IgD-negative memory B cell (primary cell): ENCODE measurements around the gene PARD3. TPM values are rescaled to one million over a fixed set of nuclear protein-coding genes. Genes with fewer than 3 reads are reported as not detected.
A peak's percentile ranks its signal among the peaks of the same experiment; 100 is the strongest.

Source experiments
- H3K27ac Mint-ChIP-seq, 3 donors: one replicate each; pipeline ENCODE4 v1.8.0; 2020 to 2022; ENCODE audit warnings: mild to moderate bottlenecking in 3 of 3, mixed read lengths in 3 of 3, moderate library complexity in 1 of 3
- H3K27me3 Mint-ChIP-seq: one replicate; pipeline ENCODE4 v1.8.0; 2021; ENCODE audit warnings: mixed read lengths
- H3K36me3 Mint-ChIP-seq: one replicate; pipeline ENCODE4 v1.8.0; 2020; ENCODE audit warnings: mild to moderate bottlenecking, mixed read lengths
- H3K4me1 Mint-ChIP-seq, 3 donors: one replicate each; pipeline ENCODE4 v1.8.0; 2020 to 2022; ENCODE audit warnings: mixed read lengths in 3 of 3, mild to moderate bottlenecking in 1 of 3
- H3K4me3 Mint-ChIP-seq, 4 donors: one replicate each; pipeline ENCODE4 v1.8.0; 2020 to 2022; ENCODE audit warnings: mild to moderate bottlenecking in 4 of 4, mixed read lengths in 4 of 4, moderate library complexity in 3 of 4
- H3K9me3 Mint-ChIP-seq, 3 donors: one replicate each; pipeline ENCODE4 v1.8.0; 2020 to 2021; ENCODE audit warnings: mixed read lengths in 3 of 3, mild to moderate bottlenecking in 1 of 3
- polyA plus RNA-seq: library from polyadenylated mRNA; unstranded; fragments of 300-500 nt; fragmentation: Illumina TruSeq; gene quantifications from one replicate; pipeline ENCODE4 v1.2.3, GENCODE V29; 2021

PARD3 gene
- polyA plus RNA-seq, 1 donor from 2014 or later: not detected

DNA sequence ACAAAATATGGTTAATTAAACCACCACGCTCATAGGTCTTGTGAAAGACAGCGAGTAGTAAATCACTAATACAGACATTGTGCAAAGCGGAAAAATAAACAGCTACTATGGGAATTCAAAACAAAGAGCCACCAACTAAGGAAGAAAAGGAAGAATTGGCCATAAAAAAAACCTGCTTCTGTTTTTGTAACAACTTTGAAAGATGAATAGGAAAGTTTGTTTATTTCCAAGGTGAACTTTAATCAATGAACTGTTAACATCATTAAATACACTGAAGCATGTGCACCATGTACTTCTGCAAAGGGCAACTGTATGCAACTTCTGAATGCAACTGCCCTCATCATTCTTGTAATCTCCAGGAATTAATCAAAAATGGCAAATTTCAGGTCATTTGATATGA lies 651.1 kb downstream of the PARD3 start:
- Mint-ChIP-seq H3K4me3 (no peak overlapping the region), H3K9me3 (peaks cover 0 to 6% (median 6%) of the 10 kb centered on the region in 3 donors), H3K36me3 (no peaks in the 10 kb centered on the region), H3K4me1 (peaks cover 0 to 2% (median 0%) of the 10 kb centered on the region in 3 donors), H3K27ac (no peak overlapping the region), H3K27me3 (no peaks in the 10 kb centered on the region)

DNA sequence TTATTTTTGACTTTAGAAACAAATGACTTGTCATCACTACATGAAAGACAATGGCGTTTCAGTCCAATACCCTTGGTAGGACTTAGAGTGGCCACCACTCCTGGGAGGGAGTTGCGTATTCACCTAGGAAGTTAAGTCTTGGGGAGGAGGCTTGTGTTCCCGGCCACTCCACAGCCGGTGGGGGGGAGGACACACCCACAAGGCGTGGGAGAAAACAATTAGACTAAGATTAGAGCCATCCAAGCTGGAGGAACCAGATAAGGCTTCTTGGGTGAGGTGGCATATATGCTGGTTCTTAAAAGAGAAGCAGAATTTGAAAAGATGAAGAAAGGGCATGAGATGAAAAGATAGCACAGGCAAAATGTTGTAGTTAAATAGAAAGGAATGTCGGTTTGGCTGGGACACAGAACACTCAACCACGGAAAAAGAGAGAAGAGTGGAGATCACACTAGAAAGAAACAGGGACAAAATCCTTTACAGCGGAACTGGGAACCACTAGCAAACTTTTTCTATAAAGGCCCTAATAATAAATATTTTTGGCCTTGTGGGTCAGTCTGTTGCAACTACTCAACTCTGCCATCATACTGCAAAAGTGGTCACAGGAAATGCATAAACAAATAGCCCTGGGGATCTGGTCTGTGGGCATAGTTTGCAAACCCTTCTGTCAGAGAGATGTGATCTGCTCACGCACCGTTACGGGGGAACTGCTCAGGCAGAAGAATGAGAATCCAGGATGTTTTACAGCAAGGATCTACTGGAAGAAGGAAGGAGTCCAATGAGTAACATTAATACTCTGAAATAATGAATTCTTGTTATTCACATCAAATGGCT lies 651.8 kb downstream of the PARD3 start:
- peaks cover 0 to 2% (median 0%) of the 10 kb centered on the region in 3 donors for H3K4me1 Mint-ChIP-seq
- H3K9me3 Mint-ChIP-seq: peaks cover 0 to 6% (median 6%) of the 10 kb centered on the region in 3 donors
- H3K36me3 Mint-ChIP-seq: no peaks in the 10 kb centered on the region
- H3K27ac Mint-ChIP-seq: no peak overlapping the region
- no peaks in the 10 kb centered on the region for H3K27me3 Mint-ChIP-seq
- H3K4me3 Mint-ChIP-seq: no peak overlapping the region

DNA sequence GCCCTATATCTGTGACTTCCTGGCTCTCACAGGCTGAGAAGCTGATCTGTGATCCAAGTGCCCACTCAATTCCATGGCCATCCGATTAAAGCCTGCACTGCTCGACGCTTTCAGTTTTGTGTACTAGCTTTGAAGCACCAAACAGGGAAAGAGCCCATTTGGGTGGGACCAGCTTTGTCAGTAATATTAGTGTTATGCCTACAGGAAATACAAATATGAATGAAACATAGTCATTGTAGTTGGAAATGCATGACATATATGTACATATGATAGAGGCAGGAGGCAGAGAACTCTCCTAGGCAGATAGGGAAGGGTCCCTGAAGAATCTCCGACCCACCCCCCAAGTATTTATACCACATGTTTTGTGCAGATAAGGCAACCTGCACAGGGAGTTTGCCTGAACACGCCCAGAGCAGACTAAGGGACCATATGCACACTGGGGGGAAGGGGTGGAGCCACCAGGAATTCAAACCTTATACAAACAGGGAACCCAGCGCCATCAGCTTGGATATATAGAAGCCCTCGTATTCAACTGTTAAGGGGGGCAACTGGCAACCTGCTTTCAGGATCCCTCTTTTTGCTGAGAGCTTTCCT lies 653.2 kb downstream of the PARD3 start:
- peaks cover 0 to 6% (median 6%) of the 10 kb centered on the region in 3 donors for H3K9me3 Mint-ChIP-seq
- no peaks in the 10 kb centered on the region for H3K27me3 Mint-ChIP-seq
- H3K36me3 Mint-ChIP-seq: no peaks in the 10 kb centered on the region
- no peak overlapping the region for H3K27ac Mint-ChIP-seq
- H3K4me1 Mint-ChIP-seq: peaks cover 0 to 2% (median 0%) of the 10 kb centered on the region in 3 donors
- no peak overlapping the region for H3K4me3 Mint-ChIP-seq

GRCh38 chr10:34160595-34160994 lies 654.5 kb downstream of the PARD3 start:
- Mint-ChIP-seq H3K36me3 (no peaks in the 10 kb centered on the region), H3K4me3 (no peak overlapping the region), H3K27ac (peak overlapping the region in 1 of 3 donors; percentile 25), H3K4me1 (peaks cover 0 to 2% (median 0%) of the 10 kb centered on the region in 3 donors), H3K9me3 (peaks cover 0 to 6% (median 5%) of the 10 kb centered on the region in 3 donors), H3K27me3 (no peaks in the 10 kb centered on the region)

- Mint-ChIP-seq H3K27me3 (no peaks in the 10 kb centered on the region), H3K36me3 (no peaks in the 10 kb centered on the region), H3K27ac (no peak overlapping the region), H3K4me3 (no peak overlapping the region), H3K9me3 (peaks cover 0 to 3% (median 0%) of the 10 kb centered on the region in 3 donors), H3K4me1 (no peaks in the 10 kb centered on the region)
Measured at GRCh38 chr10:34157501-34157900, 657.6 kb downstream of the PARD3 start.

- Mint-ChIP-seq H3K27me3 (no peaks in the 10 kb centered on the region), H3K27ac (no peak overlapping the region), H3K4me3 (no peak overlapping the region), H3K36me3 (no peaks in the 10 kb centered on the region), H3K4me1 (no peaks in the 10 kb centered on the region), H3K9me3 (no peaks in the 10 kb centered on the region)
Measured at GRCh38 chr10:34156781-34157425, 658.2 kb downstream of the PARD3 start.

DNA sequence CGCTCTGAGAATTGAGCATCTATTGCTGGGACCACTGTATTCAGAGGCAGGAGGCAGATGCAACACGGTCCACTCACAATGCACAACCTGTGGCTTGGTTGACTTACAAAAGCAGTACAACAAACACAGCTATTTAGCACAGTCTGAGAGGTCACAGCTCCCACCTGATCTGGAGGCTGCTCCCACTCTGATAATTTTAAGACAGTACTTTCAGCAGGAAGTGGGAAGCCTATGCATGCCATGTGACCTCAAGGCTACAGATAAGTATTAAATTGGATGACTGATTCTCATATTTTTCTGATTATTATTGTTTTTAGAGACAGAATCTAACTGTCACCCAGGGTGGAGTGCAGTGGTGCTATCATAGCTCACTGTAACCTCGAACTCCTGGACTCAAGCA lies 659.3 kb downstream of the PARD3 start:
- no peak overlapping the region for H3K27ac Mint-ChIP-seq
- H3K4me1 Mint-ChIP-seq: no peaks in the 10 kb centered on the region
- no peaks in the 10 kb centered on the region for H3K36me3 Mint-ChIP-seq
- peaks cover 0 to under 1% (median under 1%) of the 10 kb centered on the region in 3 donors for H3K9me3 Mint-ChIP-seq
- no peak overlapping the region for H3K4me3 Mint-ChIP-seq
- H3K27me3 Mint-ChIP-seq: no peaks in the 10 kb centered on the region

DNA sequence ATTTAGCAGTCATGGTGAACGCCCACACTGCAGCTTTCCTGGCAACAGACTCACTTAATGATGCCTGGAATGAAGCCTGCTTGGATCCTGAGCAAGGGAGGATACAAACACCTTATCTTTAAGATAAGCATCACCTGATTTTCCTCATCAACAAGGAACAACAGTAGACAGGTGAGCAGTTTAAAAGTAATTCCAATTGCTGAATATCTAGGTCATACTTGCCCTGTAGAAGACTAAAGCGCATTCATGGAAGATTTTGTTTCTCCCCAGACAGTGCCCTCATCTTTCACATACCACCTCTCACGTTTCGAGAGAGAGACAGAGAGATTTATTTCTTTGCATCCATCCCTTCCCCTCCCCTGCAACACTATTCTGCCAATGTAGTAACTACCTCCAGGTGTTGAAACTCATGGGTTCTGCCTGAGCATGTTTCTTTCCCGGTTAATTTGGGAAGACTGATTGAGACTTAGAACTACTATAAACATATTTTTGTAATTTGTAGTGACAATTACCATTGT lies 660.7 kb downstream of the PARD3 start:
- H3K27ac Mint-ChIP-seq: no peak overlapping the region
- H3K27me3 Mint-ChIP-seq: no peaks in the 10 kb centered on the region
- peaks cover 0 to 2% (median 1%) of the 10 kb centered on the region in 3 donors for H3K9me3 Mint-ChIP-seq
- H3K4me1 Mint-ChIP-seq: no peaks in the 10 kb centered on the region
- H3K4me3 Mint-ChIP-seq: no peak overlapping the region
- no peaks in the 10 kb centered on the region for H3K36me3 Mint-ChIP-seq

DNA sequence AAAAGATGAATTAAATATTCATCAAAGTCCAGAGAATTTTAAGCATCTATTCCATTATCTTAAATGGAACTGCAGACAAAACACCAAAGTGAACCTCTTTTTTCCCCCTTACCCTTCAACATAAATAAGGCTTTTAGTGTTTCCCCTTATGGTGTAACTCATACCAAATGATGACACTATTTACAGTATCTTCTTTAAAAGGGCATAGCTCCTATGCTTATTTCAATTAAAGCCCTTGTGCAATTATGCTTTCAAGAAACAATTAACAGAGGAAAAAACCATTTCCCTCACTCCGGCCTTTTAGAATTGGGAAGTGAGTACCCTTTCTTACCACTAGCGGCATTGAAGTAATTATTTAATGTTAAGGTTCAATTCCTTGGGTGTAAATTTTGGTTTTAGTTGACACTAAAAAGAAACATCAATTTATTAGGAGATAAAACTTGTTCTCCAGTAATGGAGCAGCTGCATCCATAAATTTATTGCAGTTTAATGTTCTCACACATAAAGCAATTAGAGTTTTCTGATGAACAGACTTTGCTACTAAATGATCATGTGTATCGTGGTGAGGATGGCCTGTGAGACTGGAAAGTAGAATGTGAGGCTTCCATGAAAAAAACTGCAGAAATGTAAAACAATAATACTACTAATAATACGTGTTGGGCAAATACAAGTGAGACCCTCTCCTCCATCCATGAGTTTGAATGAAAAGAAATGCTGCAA lies 661.3 kb downstream of the PARD3 start:
- Mint-ChIP-seq H3K27ac (no peak overlapping the region), H3K36me3 (no peaks in the 10 kb centered on the region), H3K9me3 (peaks cover 0 to 2% (median 1%) of the 10 kb centered on the region in 3 donors), H3K4me3 (no peak overlapping the region), H3K27me3 (no peaks in the 10 kb centered on the region), H3K4me1 (no peaks in the 10 kb centered on the region)

DNA sequence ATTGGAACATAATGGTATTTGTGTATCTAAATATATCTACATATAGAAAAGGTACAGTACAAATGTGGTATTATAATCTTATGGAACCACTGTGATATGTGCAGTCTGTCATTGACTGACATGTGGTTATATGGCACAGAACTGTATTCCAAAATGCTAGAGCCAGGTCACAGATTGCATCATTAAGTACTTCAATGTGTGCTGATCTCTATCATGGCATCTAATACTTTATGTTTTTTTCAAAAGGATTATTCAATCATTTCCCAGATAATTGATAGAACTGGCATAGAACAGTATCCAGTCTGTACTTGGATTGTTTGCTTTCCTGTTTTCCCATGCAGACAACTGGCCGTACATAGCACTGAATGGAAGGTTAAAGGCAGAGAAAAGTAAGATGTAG lies 662.7 kb downstream of the PARD3 start:
- Mint-ChIP-seq H3K27me3 (no peaks in the 10 kb centered on the region), H3K4me3 (no peak overlapping the region), H3K27ac (no peak overlapping the region), H3K4me1 (no peaks in the 10 kb centered on the region), H3K9me3 (peaks cover 0 to 2% (median 1%) of the 10 kb centered on the region in 3 donors), H3K36me3 (no peaks in the 10 kb centered on the region)

DNA sequence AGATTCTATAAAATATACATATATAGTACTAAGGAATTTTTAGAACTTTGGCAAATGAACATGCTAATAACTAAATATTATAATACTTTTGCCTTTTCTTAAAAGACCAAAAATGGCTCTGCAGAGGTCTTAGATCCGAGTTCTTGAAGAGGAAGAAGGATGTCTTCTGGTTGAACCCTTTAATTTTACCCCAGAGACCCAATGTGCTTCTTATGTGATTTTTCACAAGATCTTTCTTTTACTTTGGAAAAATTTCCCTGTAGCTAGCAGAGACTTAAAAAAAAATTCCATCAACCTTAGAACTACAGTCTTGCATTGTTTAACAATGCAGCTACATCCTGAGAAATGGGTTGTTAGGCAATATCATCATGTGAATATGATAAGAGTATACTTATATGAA lies 663.2 kb downstream of the PARD3 start:
- Mint-ChIP-seq H3K27ac (no peak overlapping the region), H3K4me1 (no peaks in the 10 kb centered on the region), H3K4me3 (no peak overlapping the region), H3K36me3 (no peaks in the 10 kb centered on the region), H3K9me3 (peaks cover 0 to 2% (median 1%) of the 10 kb centered on the region in 3 donors), H3K27me3 (no peaks in the 10 kb centered on the region)

- H3K4me1 Mint-ChIP-seq: no peaks in the 10 kb centered on the region
- peaks cover 0 to 2% (median 1%) of the 10 kb centered on the region in 3 donors for H3K9me3 Mint-ChIP-seq
- H3K4me3 Mint-ChIP-seq: no peak overlapping the region
- no peak overlapping the region for H3K27ac Mint-ChIP-seq
- no peaks in the 10 kb centered on the region for H3K27me3 Mint-ChIP-seq
- H3K36me3 Mint-ChIP-seq: no peaks in the 10 kb centered on the region
Measured at GRCh38 chr10:34151481-34151880, 663.6 kb downstream of the PARD3 start.

DNA sequence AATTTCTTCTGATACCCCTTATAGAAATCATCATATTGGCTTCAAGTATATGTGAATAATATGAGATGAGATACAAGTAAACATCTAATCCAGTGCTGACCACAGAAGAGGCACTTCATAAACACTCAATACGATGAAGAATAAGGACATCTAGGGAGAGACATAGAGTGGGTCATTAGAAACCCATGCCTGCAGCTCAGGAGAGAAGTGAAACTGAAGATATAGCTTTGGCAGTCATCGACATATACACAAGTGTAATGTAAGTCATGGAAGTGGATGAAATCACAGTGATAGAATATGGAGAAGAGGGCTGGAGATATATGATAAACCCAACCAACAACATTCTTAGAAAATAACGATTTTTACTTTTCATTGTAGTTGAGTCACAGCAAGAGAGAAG lies 665.0 kb downstream of the PARD3 start:
- Mint-ChIP-seq H3K4me1 (no peaks in the 10 kb centered on the region), H3K36me3 (no peaks in the 10 kb centered on the region), H3K27me3 (no peaks in the 10 kb centered on the region), H3K27ac (no peak overlapping the region), H3K9me3 (peaks cover 1 to 4% (median 2%) of the 10 kb centered on the region in 3 donors), H3K4me3 (no peak overlapping the region)

GRCh38 chr10:34148305-34148657 lies 666.8 kb downstream of the PARD3 start:
- no peaks in the 10 kb centered on the region for H3K4me1 Mint-ChIP-seq
- no peaks in the 10 kb centered on the region for H3K36me3 Mint-ChIP-seq
- peaks cover 1 to 5% (median 2%) of the 10 kb centered on the region in 3 donors for H3K9me3 Mint-ChIP-seq
- no peak overlapping the region for H3K27ac Mint-ChIP-seq
- H3K27me3 Mint-ChIP-seq: no peaks in the 10 kb centered on the region
- H3K4me3 Mint-ChIP-seq: no peak overlapping the region
